Stimulated activated CD8-positive, alpha-beta memory T cell treated with anti-CD3 and anti-CD28 coated beads, Interleukin-12 subunit alpha, Interleukin-12 subunit beta, amount 100 ng/mL, for 4 hours (primary cell): ENCODE measurements around the gene ACADM.
"Not testable (repeated sequence)": the region's sequence is repeated elsewhere in the genome, so short reads cannot be mapped to it uniquely, and the experiment has no call there.

ENCODE experiments used
- DNase-seq: peaks from one replicate; pipeline ENCODE4 v3.0.0-alpha.2; 2020; ENCODE audit warnings: low read depth

ACADM gene

GRCh38 chr1:75724472-75725022 lies at the start of gene ACADM:
TSS of gene ACADM (plus strand) at chr1:75724709. CDS start at chr1:75724788, 79 bp downstream.
- DNase-seq: peak; percentile 80

- no peak for DNase-seq
Observed at GRCh38 chr1:75677443-75677842, 47.1 kb upstream of the ACADM start.

GRCh38 chr1:75677964-75678363 lies 46.5 kb upstream of the ACADM start:
- not testable (repeated sequence) for DNase-seq

- DNase-seq: no peak
Observed at GRCh38 chr1:75690547-75690946, 34.0 kb upstream of the ACADM start.

- no peak for DNase-seq
Observed at GRCh38 chr1:75693551-75693950, 31.0 kb upstream of the ACADM start.

- no peak for DNase-seq
Observed at GRCh38 chr1:75696000-75696399, 28.5 kb upstream of the ACADM start.

GRCh38 chr1:75707191-75707590 lies 17.3 kb upstream of the ACADM start:
- DNase-seq: no peak

GRCh38 chr1:75708910-75709309 lies 15.6 kb upstream of the ACADM start:
- DNase-seq: no peak

- no peak for DNase-seq
Observed at GRCh38 chr1:75710832-75711231, 13.7 kb upstream of the ACADM start.

GRCh38 chr1:75711846-75712245 lies 12.7 kb upstream of the ACADM start:
- no peak for DNase-seq

GRCh38 chr1:75712306-75712705 lies 12.2 kb upstream of the ACADM start:
- DNase-seq: no peak

- DNase-seq: no peak
Observed at GRCh38 chr1:75719810-75720209, 4.7 kb upstream of the ACADM start.

GRCh38 chr1:75720325-75720724 lies 4.2 kb upstream of the ACADM start:
- no peak for DNase-seq

- DNase-seq: no peak
Observed at GRCh38 chr1:75720820-75721219, 3.7 kb upstream of the ACADM start.

GRCh38 chr1:75722246-75722645 lies 2.3 kb upstream of the ACADM start:
- DNase-seq: not testable (repeated sequence)

- DNase-seq: no peak
Observed at GRCh38 chr1:75722966-75723365, 1.5 kb upstream of the ACADM start.

GRCh38 chr1:75723989-75724471 lies 479 bp upstream of the ACADM start:
- DNase-seq: peak; percentile 61

- DNase-seq: no peak
Observed at GRCh38 chr1:75725266-75725665, 757 bp downstream of the ACADM start.

- DNase-seq: no peak
Observed at GRCh38 chr1:75725861-75726361, 1.4 kb downstream of the ACADM start.

- no peak for DNase-seq
Observed at GRCh38 chr1:75727571-75727970, 3.1 kb downstream of the ACADM start.

GRCh38 chr1:75730432-75730831 lies 5.9 kb downstream of the ACADM start:
- no peak for DNase-seq

- DNase-seq: no peak
Observed at GRCh38 chr1:75731881-75732280, 7.4 kb downstream of the ACADM start.

GRCh38 chr1:75732703-75733102 lies 8.2 kb downstream of the ACADM start:
- no peak for DNase-seq

- DNase-seq: no peak
Observed at GRCh38 chr1:75733661-75734060, 9.2 kb downstream of the ACADM start.
